Adrenal gland (tissue), 5 donors: Measurements from ENCODE around the gene IMMP2L.

Experiments
- POLR2A ChIP-seq, 2 donors: fragments of 450-650 bp; IDR thresholded peaks; one replicate each; pipeline ENCODE4 v1.6.1; 2017; ENCODE audit warnings: antibody characterized with exemption in 2 of 2, mild to moderate bottlenecking in 2 of 2, moderate library complexity in 1 of 2
- TF ChIP-seq, protein P1 (sequence below), 6 experiments: fragments of 450-650 bp in 4 of 6; fragments of 200-600 bp in 2 of 6; sonication (generic) in 1 of 6; IDR thresholded peaks; 1 replicate in 5 of 6; 2 replicates in 1 of 6; pipeline versions ENCODE4 v1.5.1 to v1.8.0; 2016 to 2021; ENCODE audit warnings: antibody characterized with exemption in 6 of 6, mild to moderate bottlenecking in 2 of 6, moderate library complexity in 1 of 6
- donor health status: DM: no; HTN: no; CAD: no.

DNA sequence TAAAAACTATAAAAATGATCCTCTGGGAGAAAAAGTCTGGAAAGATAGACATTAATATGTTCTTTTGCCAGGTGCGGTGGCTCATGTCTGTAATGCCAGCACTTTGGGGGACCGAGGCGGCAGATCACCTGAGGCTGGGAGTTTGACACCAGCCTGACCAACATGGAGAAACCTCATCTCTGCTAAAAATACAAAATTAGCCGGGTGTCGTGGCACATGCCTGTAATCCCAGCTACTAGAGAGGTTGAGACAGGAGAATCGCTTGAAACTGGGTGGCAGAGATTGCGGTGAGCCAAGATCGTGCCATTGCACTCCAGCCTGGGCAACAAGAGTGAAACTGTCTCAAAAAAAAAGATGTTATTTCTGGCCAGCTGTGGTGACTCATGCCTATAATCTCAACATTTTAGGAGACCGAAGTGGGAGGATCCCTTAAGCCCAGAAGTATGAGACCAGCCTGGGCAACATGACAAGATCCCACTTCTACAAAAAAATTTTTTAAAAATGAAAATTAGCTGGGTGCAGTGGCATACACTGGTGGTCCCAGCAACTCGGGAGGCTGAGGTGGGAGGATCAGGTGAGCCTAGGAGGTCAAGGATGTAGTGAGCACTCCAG, 573.3 kb downstream of the IMMP2L start:
- TF ChIP-seq POLR2A (IDR thresholded peaks at IDR 0.05) = no peak
- TF ChIP-seq, protein P1, sequence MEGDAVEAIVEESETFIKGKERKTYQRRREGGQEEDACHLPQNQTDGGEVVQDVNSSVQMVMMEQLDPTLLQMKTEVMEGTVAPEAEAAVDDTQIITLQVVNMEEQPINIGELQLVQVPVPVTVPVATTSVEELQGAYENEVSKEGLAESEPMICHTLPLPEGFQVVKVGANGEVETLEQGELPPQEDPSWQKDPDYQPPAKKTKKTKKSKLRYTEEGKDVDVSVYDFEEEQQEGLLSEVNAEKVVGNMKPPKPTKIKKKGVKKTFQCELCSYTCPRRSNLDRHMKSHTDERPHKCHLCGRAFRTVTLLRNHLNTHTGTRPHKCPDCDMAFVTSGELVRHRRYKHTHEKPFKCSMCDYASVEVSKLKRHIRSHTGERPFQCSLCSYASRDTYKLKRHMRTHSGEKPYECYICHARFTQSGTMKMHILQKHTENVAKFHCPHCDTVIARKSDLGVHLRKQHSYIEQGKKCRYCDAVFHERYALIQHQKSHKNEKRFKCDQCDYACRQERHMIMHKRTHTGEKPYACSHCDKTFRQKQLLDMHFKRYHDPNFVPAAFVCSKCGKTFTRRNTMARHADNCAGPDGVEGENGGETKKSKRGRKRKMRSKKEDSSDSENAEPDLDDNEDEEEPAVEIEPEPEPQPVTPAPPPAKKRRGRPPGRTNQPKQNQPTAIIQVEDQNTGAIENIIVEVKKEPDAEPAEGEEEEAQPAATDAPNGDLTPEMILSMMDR (IDR thresholded peaks at IDR 0.05) = no peak
